ENCODE results near the gene LPP. TPM values are rescaled to one million over a fixed set of nuclear protein-coding genes. Genes with fewer than 3 reads are reported as not detected.

LPP gene
- total and polyA plus RNA-seq, 2 of the 13 experiments (the other 11 are each of a cell fraction or from before 2014, with no cell fraction given) = 19.2 to 29.9 TPM

DNA sequence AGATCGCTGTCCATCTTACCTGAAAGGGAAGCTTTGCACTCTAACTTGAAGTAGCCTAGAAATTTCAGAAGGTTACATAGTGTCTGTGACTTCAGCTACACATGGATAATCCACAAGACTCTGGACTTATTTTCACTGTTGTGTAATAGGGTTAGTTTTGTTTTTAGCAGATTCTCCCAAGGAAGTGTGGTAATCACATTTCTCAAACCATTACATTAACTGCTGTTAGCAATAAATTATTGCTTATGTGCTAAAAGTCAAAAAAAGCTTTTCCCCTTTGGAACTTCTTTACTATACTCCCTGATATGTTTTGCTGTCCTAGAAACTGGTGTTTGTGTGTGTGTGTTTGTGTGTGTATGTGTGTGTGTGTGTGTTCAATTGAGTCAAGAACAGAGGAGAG is 666.0 kb downstream of the LPP start (continued):
- TF ChIP-seq STAT6 (CRISPR knock-in tag; IDR thresholded peaks at IDR 0.05; ENCODE audit: borderline replicate concordance) (no peak), ZNF746 (CRISPR knock-in tag; IDR thresholded peaks at IDR 0.05) (no peak), ZNF280D (CRISPR knock-in tag; IDR thresholded peaks at IDR 0.05) (no peak), MIER2 (CRISPR knock-in tag; IDR thresholded peaks at IDR 0.05) (no peak), ZNF780A (CRISPR knock-in tag; IDR thresholded peaks at IDR 0.05) (no peak), ZNF775 (CRISPR knock-in tag; IDR thresholded peaks at IDR 0.05; ENCODE audit: borderline replicate concordance) (no peak), ZNF264 (CRISPR knock-in tag; IDR thresholded peaks at IDR 0.05) (no peak)

GRCh38 chr3:188822004-188822403 is 668.0 kb downstream of the LPP start:
- no peak overlapping the region for H3K9ac ChIP-seq (ENCODE audit: insufficient read depth, low read depth, low read length)
- no peaks in the 10 kb centered on the region for H4K20me1 ChIP-seq (ENCODE audit: insufficient read depth, low read length)
- ChIA-PET CTCF (ENCODE audit: low intra/inter-chr PET ratio, low total read pairs) (no interaction called here), POLR2A (no interaction called here)
- no TSS peak for BruUV-seq (replicated peaks)
- in situ Hi-C loops (cut with HindIII; ENCODE audit: extremely low pct_ligation_motif_present, low pct_unique_long_range_greater_than_20kb) (no loop called here), intact Hi-C loops (cut with micrococcal nuclease; ENCODE audit: unreplicated experiment) (no loop called here)
- DNase-seq (ENCODE audit: low spot score) (no peak), ATAC-seq (no peak), FAIRE-seq (no peak)
- no peak overlapping the region for H3K27ac ChIP-seq (ENCODE audit: extremely low read length, insufficient read depth, low read length)
- H3K36me3 ChIP-seq (replicated peaks in 1 of 2; ENCODE audit: control insufficient read depth in 1 of 2, insufficient read depth in 2 of 2, low read length in 2 of 2) = no peaks in the 10 kb centered on the region
- WGBS (ENCODE audit: low lambda C conversion rate) = 95% methylated on average over 4 of the region's 4 CpGs
- H3K4me1 ChIP-seq (ENCODE audit: insufficient read depth, low read length) = peaks cover 10% of the 10 kb centered on the region; the same call in 1 of the 2 replicates
- no peak overlapping the region for H2AFZ ChIP-seq (ENCODE audit: low read length)
- no peak overlapping the region for H3K4me2 ChIP-seq (ENCODE audit: low read depth, low read length)
- no peaks in the 10 kb centered on the region for H3K79me2 ChIP-seq (ENCODE audit: insufficient read depth, low read length)
- H3K27me3 ChIP-seq (ENCODE audit: control insufficient read depth in 1 of 2, insufficient read depth in 2 of 2, low read length in 2 of 2) = no peaks in the 10 kb centered on the region
- H3K9me3 ChIP-seq (ENCODE audit: low read length) = no peaks in the 10 kb centered on the region
- no peak overlapping the region for H3K4me3 ChIP-seq (replicated peaks in 1 of 3; ENCODE audit: insufficient read depth in 1 of 3, low read depth in 2 of 3, low read length in 3 of 3)
- TF ChIP-seq, protein P1, sequence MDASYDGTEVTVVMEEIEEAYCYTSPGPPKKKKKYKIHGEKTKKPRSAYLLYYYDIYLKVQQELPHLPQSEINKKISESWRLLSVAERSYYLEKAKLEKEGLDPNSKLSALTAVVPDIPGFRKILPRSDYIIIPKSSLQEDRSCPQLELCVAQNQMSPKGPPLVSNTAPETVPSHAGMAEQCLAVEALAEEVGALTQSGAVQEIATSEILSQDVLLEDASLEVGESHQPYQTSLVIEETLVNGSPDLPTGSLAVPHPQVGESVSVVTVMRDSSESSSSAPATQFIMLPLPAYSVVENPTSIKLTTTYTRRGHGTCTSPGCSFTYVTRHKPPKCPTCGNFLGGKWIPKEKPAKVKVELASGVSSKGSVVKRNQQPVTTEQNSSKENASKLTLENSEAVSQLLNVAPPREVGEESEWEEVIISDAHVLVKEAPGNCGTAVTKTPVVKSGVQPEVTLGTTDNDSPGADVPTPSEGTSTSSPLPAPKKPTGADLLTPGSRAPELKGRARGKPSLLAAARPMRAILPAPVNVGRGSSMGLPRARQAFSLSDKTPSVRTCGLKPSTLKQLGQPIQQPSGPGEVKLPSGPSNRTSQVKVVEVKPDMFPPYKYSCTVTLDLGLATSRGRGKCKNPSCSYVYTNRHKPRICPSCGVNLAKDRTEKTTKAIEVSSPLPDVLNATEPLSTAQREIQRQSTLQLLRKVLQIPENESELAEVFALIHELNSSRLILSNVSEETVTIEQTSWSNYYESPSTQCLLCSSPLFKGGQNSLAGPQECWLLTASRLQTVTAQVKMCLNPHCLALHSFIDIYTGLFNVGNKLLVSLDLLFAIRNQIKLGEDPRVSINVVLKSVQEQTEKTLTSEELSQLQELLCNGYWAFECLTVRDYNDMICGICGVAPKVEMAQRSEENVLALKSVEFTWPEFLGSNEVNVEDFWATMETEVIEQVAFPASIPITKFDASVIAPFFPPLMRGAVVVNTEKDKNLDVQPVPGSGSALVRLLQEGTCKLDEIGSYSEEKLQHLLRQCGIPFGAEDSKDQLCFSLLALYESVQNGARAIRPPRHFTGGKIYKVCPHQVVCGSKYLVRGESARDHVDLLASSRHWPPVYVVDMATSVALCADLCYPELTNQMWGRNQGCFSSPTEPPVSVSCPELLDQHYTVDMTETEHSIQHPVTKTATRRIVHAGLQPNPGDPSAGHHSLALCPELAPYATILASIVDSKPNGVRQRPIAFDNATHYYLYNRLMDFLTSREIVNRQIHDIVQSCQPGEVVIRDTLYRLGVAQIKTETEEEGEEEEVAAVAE (CRISPR knock-in tag; IDR thresholded peaks at IDR 0.05; ENCODE audit: borderline replicate concordance) = no peak
- TF ChIP-seq ZNF446 (CRISPR knock-in tag; IDR thresholded peaks at IDR 0.05) (no peak), SMC3 (IDR thresholded peaks at IDR 0.05; ENCODE audit: low read length) (no peak), HNF4A (CRISPR knock-in tag; IDR thresholded peaks at IDR 0.05) (no peak), ZNF460 (CRISPR knock-in tag; IDR thresholded peaks at IDR 0.05; ENCODE audit: borderline replicate concordance) (no peak), KLF13 (CRISPR knock-in tag; IDR thresholded peaks at IDR 0.05) (no peak), HMGA1 (CRISPR knock-in tag; conservative IDR thresholded peaks at IDR 0.05) (no peak), ZNF780A (CRISPR knock-in tag; IDR thresholded peaks at IDR 0.05) (no peak), ZNF569 (CRISPR knock-in tag; IDR thresholded peaks at IDR 0.05; ENCODE audit: borderline replicate concordance) (no peak)
